MM.1S (cell line): ENCODE measurements around the gene ATP8B3.

Experiments
- DNase-seq: peaks from one replicate; pipeline ENCODE4 v3.0.0-alpha.2; 2015
- H2AFZ ChIP-seq: fragments of 300-600 bp; sonication (generic); 2 replicates; pipeline ENCODE4 v1.6.0; 2016; ENCODE audit warnings: antibody characterized with exemption, low read length
- H3F3A ChIP-seq: fragments of 300-600 bp; sonication (generic); 2 replicates; pipeline ENCODE4 v1.6.1; 2016; ENCODE audit warnings: mild to moderate bottlenecking, antibody characterized with exemption, low read length, moderate library complexity, mixed read lengths; ENCODE audit not compliant: insufficient read depth
- H3K27ac ChIP-seq: fragments of 300-600 bp; sonication (generic); 2 replicates; pipeline ENCODE4 v1.5.1; 2016; ENCODE audit warnings: mild to moderate bottlenecking, low read length
- H3K27me3 ChIP-seq: fragments of 300-600 bp; sonication (generic); replicated peaks from 2 replicates; pipeline ENCODE4 v1.6.0; 2016; ENCODE audit warnings: low read length; ENCODE audit not compliant: insufficient read depth
- H3K36me3 ChIP-seq: fragments of 300-600 bp; sonication (generic); replicated peaks from 2 replicates; pipeline ENCODE4 v1.6.1; 2016; ENCODE audit warnings: mild to moderate bottlenecking, low read length, mixed read lengths; ENCODE audit not compliant: insufficient read depth
- H3K4me1 ChIP-seq: fragments of 300-600 bp; sonication (generic); 2 replicates; pipeline ENCODE4 v1.6.1; 2016; ENCODE audit warnings: low read length, mixed read lengths
- H3K4me2 ChIP-seq: fragments of 300-600 bp; sonication (generic); 2 replicates; pipeline ENCODE4 v1.6.0; 2016; ENCODE audit warnings: low read depth, low read length
- H3K4me3 ChIP-seq: fragments of 300-600 bp; sonication (generic); 2 replicates; pipeline ENCODE4 v1.5.1; 2016; ENCODE audit warnings: low read length, mixed read lengths
- H3K79me2 ChIP-seq: fragments of 300-600 bp; sonication (generic); 2 replicates; pipeline ENCODE4 v1.6.1; 2016; ENCODE audit warnings: mixed run types, low read length, mixed read lengths
- H3K9ac ChIP-seq: fragments of 300-600 bp; sonication (generic); 2 replicates; pipeline ENCODE4 v1.6.1; 2016; ENCODE audit warnings: low read length, mixed read lengths
- H3K9me2 ChIP-seq: fragments of 300-600 bp; sonication (generic); replicated peaks from 2 replicates; pipeline ENCODE4 v1.6.1; 2016; ENCODE audit warnings: mild to moderate bottlenecking, low read length, mixed read lengths; ENCODE audit not compliant: insufficient read depth
- H3K9me3 ChIP-seq: fragments of 300-600 bp; sonication (generic); replicated peaks from 2 replicates; pipeline ENCODE4 v1.6.1; 2016; ENCODE audit warnings: mild to moderate bottlenecking, low read length, mixed read lengths; ENCODE audit not compliant: insufficient read depth
- H4K20me1 ChIP-seq: fragments of 300-600 bp; sonication (generic); 2 replicates; pipeline ENCODE4 v1.6.1; 2016; ENCODE audit warnings: mild to moderate bottlenecking, low read length, moderate library complexity, mixed read lengths; ENCODE audit not compliant: insufficient read depth
- EZH2 ChIP-seq: fragments of 300-600 bp; sonication (generic); optimal IDR thresholded peaks from 2 replicates; pipeline ENCODE3; 2017; ENCODE audit warnings: low read depth, mild to moderate bottlenecking, antibody characterized with exemption, low read length, mixed read lengths
- EZH2phosphoT487 ChIP-seq: fragments of 300-600 bp; sonication (generic); IDR thresholded peaks from 2 replicates; pipeline ENCODE4 v1.6.1; 2018; ENCODE audit warnings: antibody characterized with exemption, low read length
- TF ChIP-seq, protein P1 (sequence below): fragments of 300-600 bp; sonication (generic); IDR thresholded peaks from 2 replicates; pipeline ENCODE4 v1.5.1; 2016; ENCODE audit warnings: antibody characterized with exemption, low read length, mixed read lengths

ATP8B3 gene

DNA sequence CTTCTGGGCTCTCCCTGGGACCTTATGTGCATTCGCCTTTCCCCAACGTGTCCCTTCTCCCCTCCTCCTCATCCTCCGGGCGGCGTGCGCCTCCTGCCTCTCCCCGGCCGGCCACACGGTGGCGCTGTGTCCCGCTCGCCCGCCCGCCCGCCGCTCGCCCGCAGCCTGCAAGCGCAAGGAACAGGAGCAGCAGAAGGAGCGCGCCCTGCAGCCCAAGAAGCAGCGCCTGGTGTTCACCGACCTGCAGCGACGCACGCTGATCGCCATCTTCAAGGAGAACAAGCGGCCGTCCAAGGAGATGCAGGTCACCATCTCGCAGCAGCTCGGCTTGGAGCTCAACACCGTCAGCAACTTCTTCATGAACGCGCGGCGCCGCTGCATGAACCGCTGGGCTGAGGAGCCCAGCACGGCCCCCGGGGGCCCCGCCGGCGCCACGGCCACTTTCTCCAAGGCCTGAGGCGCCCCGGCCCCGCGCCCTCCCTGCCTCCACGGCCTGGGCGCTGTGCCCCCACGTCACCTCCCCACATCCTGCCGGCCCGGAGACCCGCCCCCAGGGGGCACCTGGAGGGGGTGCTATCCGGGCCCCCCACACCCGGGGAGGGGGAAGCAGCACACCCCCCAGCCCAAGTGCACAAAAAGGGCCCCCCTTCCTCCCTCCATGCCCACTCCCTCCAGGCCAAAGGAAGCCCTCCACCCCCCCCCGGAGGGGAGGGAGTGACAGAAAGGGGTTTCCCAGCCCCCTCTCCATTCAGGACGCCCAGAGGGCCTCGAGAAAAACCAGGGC lies 36.9 kb downstream of the ATP8B3 start:
- Histone ChIP-seq H3K9me2 (no peaks in the 10 kb centered on the region), H3K9ac (no peak overlapping the region), H2AFZ (no peak overlapping the region), H3K9me3 (no peaks in the 10 kb centered on the region), H3K36me3 (no peaks in the 10 kb centered on the region), H3K4me2 (no peak overlapping the region), H4K20me1 (no peaks in the 10 kb centered on the region), H3F3A (no peaks in the 10 kb centered on the region), H3K79me2 (no peaks in the 10 kb centered on the region), H3K27me3 (peaks cover 88% of the 10 kb centered on the region), H3K4me1 (no peaks in the 10 kb centered on the region), H3K27ac (no peak overlapping the region), H3K4me3 (no peak overlapping the region)
- TF ChIP-seq EZH2phosphoT487 = no peak
- TF ChIP-seq, protein P1, sequence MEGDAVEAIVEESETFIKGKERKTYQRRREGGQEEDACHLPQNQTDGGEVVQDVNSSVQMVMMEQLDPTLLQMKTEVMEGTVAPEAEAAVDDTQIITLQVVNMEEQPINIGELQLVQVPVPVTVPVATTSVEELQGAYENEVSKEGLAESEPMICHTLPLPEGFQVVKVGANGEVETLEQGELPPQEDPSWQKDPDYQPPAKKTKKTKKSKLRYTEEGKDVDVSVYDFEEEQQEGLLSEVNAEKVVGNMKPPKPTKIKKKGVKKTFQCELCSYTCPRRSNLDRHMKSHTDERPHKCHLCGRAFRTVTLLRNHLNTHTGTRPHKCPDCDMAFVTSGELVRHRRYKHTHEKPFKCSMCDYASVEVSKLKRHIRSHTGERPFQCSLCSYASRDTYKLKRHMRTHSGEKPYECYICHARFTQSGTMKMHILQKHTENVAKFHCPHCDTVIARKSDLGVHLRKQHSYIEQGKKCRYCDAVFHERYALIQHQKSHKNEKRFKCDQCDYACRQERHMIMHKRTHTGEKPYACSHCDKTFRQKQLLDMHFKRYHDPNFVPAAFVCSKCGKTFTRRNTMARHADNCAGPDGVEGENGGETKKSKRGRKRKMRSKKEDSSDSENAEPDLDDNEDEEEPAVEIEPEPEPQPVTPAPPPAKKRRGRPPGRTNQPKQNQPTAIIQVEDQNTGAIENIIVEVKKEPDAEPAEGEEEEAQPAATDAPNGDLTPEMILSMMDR = peak; percentile 62
- DNase-seq = no peak

DNA sequence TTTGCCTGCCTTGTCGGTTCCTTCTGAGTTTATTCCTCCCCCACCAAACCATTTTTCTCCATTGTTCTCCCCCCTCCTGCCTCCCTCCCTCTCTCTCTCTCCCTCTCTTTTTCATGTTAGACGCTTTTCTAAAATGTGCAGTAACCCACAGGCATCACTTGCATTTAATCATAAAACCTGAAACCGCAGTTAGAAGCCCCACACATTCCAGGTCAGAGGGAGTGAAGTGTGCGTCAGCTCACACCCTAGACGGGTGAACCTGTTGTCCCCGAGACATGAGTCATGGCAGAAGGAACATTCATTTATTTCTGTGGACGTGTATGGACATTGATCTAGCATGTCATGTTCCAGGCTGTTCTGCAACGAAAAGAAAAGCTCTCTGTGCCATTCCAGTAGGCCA lies 38.9 kb downstream of the ATP8B3 start:
- Histone ChIP-seq H3K9me2 (no peaks in the 10 kb centered on the region), H4K20me1 (no peaks in the 10 kb centered on the region), H3K9ac (no peak overlapping the region), H3K27ac (no peak overlapping the region), H3K9me3 (no peaks in the 10 kb centered on the region), H2AFZ (no peak overlapping the region), H3K4me1 (no peaks in the 10 kb centered on the region), H3K4me3 (no peak overlapping the region), H3F3A (no peaks in the 10 kb centered on the region), H3K4me2 (no peak overlapping the region), H3K27me3 (peaks cover 88% of the 10 kb centered on the region), H3K79me2 (no peaks in the 10 kb centered on the region), H3K36me3 (no peaks in the 10 kb centered on the region)
- no peak for TF ChIP-seq EZH2phosphoT487
- TF ChIP-seq, protein P1 = no peak
- no peak for TF ChIP-seq EZH2
- DNase-seq = no peak

DNA sequence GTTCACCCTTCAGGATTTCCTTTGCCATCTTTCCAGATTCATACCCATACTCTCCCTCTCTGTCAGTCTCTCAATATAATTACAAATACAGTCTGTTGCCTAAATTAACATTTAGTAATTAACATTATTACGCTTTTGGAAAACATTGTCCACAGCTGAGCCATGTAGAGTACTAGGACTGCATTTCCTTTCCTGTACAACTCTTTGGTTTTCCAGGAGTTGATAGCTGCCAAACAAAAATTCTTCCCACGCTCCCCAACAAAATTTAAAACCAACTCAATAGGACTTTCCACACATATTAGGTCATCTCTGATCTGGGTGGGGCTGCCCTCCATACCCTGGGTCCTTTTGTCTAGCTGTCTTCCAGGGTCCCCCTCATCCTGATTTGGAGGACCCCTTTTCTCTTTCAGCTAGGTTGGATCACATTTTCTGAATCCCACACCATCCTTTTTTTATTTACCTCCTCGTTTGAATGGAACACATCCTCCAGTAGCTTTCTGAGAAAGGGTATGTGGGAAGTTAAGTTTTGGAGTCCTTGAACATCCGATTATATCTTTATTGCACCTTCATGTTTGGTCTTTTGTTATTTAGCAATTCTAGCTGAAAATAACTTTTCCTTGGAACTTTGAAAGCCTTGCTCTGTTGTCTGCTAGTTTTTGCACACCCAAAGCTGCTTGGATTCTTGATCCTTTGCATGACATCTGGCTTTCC lies 41.1 kb downstream of the ATP8B3 start:
- Histone ChIP-seq H3K79me2 (no peaks in the 10 kb centered on the region), H2AFZ (no peak overlapping the region), H3K27me3 (peaks cover 89% of the 10 kb centered on the region), H3K36me3 (no peaks in the 10 kb centered on the region), H3K9me3 (no peaks in the 10 kb centered on the region), H4K20me1 (no peaks in the 10 kb centered on the region), H3K4me2 (no peak overlapping the region), H3K27ac (no peak overlapping the region), H3K4me1 (no peaks in the 10 kb centered on the region), H3F3A (no peaks in the 10 kb centered on the region), H3K4me3 (no peak overlapping the region), H3K9ac (no peak overlapping the region), H3K9me2 (no peaks in the 10 kb centered on the region)
- TF ChIP-seq, protein P1 = no peak
- TF ChIP-seq EZH2 (no peak), EZH2phosphoT487 (no peak)
- DNase-seq = no peak
